Smooth muscle cell (in vitro differentiated cells): ENCODE measurements around the gene SLX4IP. TPM values are rescaled to one million over a fixed set of nuclear protein-coding genes. Genes with fewer than 3 reads are reported as not detected.

Experiments used
- DNase-seq: peaks from one replicate; lab custom pipeline; 2025; ENCODE audit not compliant: unreplicated experiment; lab: John Stamatoyannopoulos, UW
- H2AFZ ChIP-seq: fragments of 200-600 bp; sonication (generic); 2 replicates; pipeline ENCODE4 v1.6.0; 2016; ENCODE audit warnings: antibody characterized with exemption, low read depth, mild to moderate bottlenecking
- H3F3A ChIP-seq: fragments of 200-600 bp; sonication (generic); 2 replicates; pipeline ENCODE4 v1.6.0; 2017; ENCODE audit warnings: antibody characterized with exemption, low read depth
- H3K27ac ChIP-seq: fragments of 200-600 bp; sonication (generic); 2 replicates; pipeline ENCODE4 v1.5.1; 2016; ENCODE audit warnings: low read depth, mild to moderate bottlenecking
- H3K27me3 ChIP-seq: fragments of 200-600 bp; sonication (generic); 2 replicates; pipeline ENCODE4 v1.6.1; 2016; ENCODE audit warnings: low read depth, mild to moderate bottlenecking
- H3K36me3 ChIP-seq: fragments of 200-600 bp; sonication (generic); 2 replicates; pipeline ENCODE4 v1.5.1; 2016; ENCODE audit warnings: low read depth
- H3K4me1 ChIP-seq: fragments of 200-600 bp; sonication (generic); 2 replicates; pipeline ENCODE4 v1.5.1; 2016; ENCODE audit warnings: low read depth
- H3K4me2 ChIP-seq: fragments of 200-600 bp; sonication (generic); 2 replicates; pipeline ENCODE4 v1.6.0; 2016; ENCODE audit warnings: mild to moderate bottlenecking
- H3K4me3 ChIP-seq: fragments of 200-600 bp; sonication (generic); 2 replicates; pipeline ENCODE4 v1.5.1; 2016; ENCODE audit warnings: mild to moderate bottlenecking
- H3K79me2 ChIP-seq: fragments of 200-600 bp; sonication (generic); 2 replicates; pipeline ENCODE4 v1.6.0; 2016; ENCODE audit warnings: low read depth, mild to moderate bottlenecking
- H3K9ac ChIP-seq: fragments of 200-600 bp; sonication (generic); 2 replicates; pipeline ENCODE4 v1.6.0; 2016; ENCODE audit warnings: low read depth
- H3K9me3 ChIP-seq: fragments of 200-600 bp; sonication (generic); replicated peaks from 2 replicates; pipeline ENCODE4 v1.5.1; 2016; ENCODE audit warnings: low read depth
- H4K20me1 ChIP-seq: fragments of 200-600 bp; sonication (generic); 2 replicates; pipeline ENCODE4 v1.6.0; 2016; ENCODE audit warnings: low read depth
- WGBS: methylation state at CpG from one replicate; pipeline ENCODE4 v1.1.7; 2016; ENCODE audit warnings: low lambda C conversion rate; 5-methylcytosine and 5-hydroxymethylcytosine counted together
- polyA plus RNA-seq: library from polyadenylated mRNA; unstranded; fragments of >200 nt; fragmentation: Nextera tagmentation; extraction: Ambion mirVana; gene quantifications from 2 replicates; pipeline ENCODE4 v1.2.1, GENCODE V29; 2016
- total RNA-seq: library from RNA; depleted of rRNA; stranded (reverse); fragments of >200 nt; gene quantifications from 2 replicates; pipeline ENCODE4 v1.2.3, GENCODE V29; 2014
- TF ChIP-seq, protein P1 (sequence below): fragments of 200-600 bp; sonication (generic); IDR thresholded peaks from 2 replicates; pipeline ENCODE4 v1.5.1; 2017; ENCODE audit warnings: borderline replicate concordance, mild to moderate bottlenecking, antibody characterized with exemption; ENCODE audit not compliant: insufficient read depth, poor library complexity, severe bottlenecking

The SLX4IP gene
- total and polyA plus RNA-seq, 2 experiments from 2014 or later = 1.2 to 6.2 TPM

DNA sequence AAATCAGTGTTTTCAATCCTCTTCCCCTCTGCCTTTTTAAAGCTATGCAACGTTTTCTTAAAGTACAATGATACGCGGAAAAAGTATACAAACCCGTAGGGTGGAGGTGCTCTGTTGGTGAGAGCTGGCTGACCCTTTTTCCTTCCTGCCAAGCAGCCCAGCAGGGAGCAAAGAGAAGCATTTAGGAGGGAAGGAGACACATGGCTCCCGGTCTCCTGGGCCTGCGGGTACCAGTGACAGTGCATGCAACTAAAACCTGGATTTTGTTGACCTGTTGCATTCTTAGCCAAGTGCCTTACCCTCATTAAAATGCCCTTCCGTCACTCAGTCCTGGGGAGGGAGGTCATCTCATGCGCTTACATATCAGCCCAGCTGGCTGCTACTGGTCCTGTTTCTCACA is 87.2 kb downstream of the SLX4IP start:
- H3K4me1 ChIP-seq = peaks cover 22% of the 10 kb centered on the region
- TF ChIP-seq, protein P1, sequence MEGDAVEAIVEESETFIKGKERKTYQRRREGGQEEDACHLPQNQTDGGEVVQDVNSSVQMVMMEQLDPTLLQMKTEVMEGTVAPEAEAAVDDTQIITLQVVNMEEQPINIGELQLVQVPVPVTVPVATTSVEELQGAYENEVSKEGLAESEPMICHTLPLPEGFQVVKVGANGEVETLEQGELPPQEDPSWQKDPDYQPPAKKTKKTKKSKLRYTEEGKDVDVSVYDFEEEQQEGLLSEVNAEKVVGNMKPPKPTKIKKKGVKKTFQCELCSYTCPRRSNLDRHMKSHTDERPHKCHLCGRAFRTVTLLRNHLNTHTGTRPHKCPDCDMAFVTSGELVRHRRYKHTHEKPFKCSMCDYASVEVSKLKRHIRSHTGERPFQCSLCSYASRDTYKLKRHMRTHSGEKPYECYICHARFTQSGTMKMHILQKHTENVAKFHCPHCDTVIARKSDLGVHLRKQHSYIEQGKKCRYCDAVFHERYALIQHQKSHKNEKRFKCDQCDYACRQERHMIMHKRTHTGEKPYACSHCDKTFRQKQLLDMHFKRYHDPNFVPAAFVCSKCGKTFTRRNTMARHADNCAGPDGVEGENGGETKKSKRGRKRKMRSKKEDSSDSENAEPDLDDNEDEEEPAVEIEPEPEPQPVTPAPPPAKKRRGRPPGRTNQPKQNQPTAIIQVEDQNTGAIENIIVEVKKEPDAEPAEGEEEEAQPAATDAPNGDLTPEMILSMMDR = no peak
- DNase-seq = no peak
- no peak overlapping the region for H3K9ac ChIP-seq
- no peak overlapping the region for H3K4me2 ChIP-seq
- peaks cover 6% of the 10 kb centered on the region for H3F3A ChIP-seq
- no peaks in the 10 kb centered on the region for H3K36me3 ChIP-seq
- peak overlapping the region; percentile 90 for H3K27ac ChIP-seq
- no peaks in the 10 kb centered on the region for H3K27me3 ChIP-seq
- H2AFZ ChIP-seq = no peak overlapping the region
- no peak overlapping the region for H3K4me3 ChIP-seq
- WGBS = 94% methylated on average over 8 of the region's 8 CpGs
- no peaks in the 10 kb centered on the region for H3K9me3 ChIP-seq
- no peaks in the 10 kb centered on the region for H4K20me1 ChIP-seq
- no peaks in the 10 kb centered on the region for H3K79me2 ChIP-seq

DNA sequence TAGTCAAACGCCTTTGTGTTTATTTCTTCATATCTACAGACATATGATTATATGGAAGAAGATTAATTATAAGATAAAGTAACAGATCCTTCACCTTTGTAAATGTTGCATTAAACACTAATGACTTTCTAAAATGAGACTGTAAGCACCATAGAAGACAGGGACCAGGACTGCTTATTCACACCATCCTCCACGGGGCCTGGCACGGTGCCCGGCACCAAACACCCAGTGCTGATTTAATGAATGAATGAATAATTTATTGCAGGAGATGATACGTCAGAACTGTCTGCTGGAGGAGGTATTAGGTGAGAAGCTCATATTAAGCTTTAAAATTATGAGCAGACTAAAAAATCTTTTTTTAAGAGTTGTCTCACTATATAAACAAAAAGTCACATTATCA is 88.3 kb downstream of the SLX4IP start:
- no peak overlapping the region for H3K4me3 ChIP-seq
- H3K9ac ChIP-seq = no peak overlapping the region
- TF ChIP-seq, protein P1 = no peak
- no peak overlapping the region for H3K4me2 ChIP-seq
- no peak for DNase-seq
- H3K79me2 ChIP-seq = no peaks in the 10 kb centered on the region
- H3F3A ChIP-seq = peaks cover 6% of the 10 kb centered on the region
- no peak overlapping the region for H2AFZ ChIP-seq
- WGBS = 92% methylated on average over 5 of the region's 5 CpGs
- H3K9me3 ChIP-seq = no peaks in the 10 kb centered on the region
- H3K27me3 ChIP-seq = no peaks in the 10 kb centered on the region
- no peaks in the 10 kb centered on the region for H3K36me3 ChIP-seq
- H3K27ac ChIP-seq = peak overlapping the region; percentile 83
- H3K4me1 ChIP-seq = peaks cover 22% of the 10 kb centered on the region
- H4K20me1 ChIP-seq = no peaks in the 10 kb centered on the region

DNA sequence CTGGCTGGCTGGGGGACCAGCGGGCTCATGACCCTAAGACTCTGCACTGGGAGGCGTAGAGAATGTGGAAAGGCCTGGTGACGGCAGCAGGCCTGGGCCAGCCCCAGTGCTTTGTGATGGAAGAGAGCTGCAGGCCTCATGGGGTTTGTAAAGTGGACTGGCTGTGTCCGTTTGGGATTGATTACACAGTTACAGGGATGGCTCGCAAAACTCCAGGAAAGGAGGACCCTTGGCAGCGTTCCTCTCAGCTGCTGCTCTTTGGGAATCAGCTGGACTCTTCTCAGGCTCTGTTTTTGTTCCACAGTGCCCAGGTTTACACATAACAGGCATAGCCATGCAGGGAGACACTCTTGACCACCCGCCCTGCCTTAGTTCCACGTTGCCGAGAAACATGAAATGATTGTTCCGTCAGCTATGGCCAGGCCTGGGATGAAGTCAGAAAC is 89.0 kb downstream of the SLX4IP start:
- no peak overlapping the region for H3K4me2 ChIP-seq
- peak overlapping the region; percentile 60 for H3K9ac ChIP-seq

DNA sequence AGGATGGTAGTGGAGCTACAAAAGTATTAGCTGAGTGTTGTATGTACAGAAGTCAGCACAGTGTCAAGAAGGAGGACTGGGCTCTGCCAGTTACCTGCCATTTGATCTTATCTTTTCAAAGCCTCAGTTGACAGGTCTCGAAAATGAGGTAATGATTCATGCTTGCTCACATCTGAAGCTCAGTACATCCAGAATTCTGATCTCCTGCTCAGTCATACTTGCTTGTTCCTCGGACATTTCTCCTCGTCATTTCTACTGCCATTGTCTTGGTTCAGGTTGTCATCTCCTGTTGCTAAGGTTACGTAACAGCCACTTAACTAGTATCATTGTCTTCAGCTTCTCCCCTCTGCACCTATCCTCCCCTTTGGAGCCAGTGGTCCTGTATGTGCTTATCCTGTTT is 89.5 kb downstream of the SLX4IP start:
- TF ChIP-seq, protein P1 = no peak
- H4K20me1 ChIP-seq = no peaks in the 10 kb centered on the region
- no peak overlapping the region for H3K4me3 ChIP-seq
- H2AFZ ChIP-seq = no peak overlapping the region
- peak overlapping the region; percentile 60 for H3K9ac ChIP-seq
- H3K27me3 ChIP-seq = no peaks in the 10 kb centered on the region
- H3K4me2 ChIP-seq = no peak overlapping the region
- 60% methylated on average over 4 of the region's 4 CpGs for WGBS
- H3K9me3 ChIP-seq = no peaks in the 10 kb centered on the region
- peaks cover 22% of the 10 kb centered on the region for H3K4me1 ChIP-seq
- peak overlapping the region; percentile 83 for H3K27ac ChIP-seq
- no peak for DNase-seq
- H3F3A ChIP-seq = peaks cover 6% of the 10 kb centered on the region
- H3K36me3 ChIP-seq = no peaks in the 10 kb centered on the region
- no peaks in the 10 kb centered on the region for H3K79me2 ChIP-seq

More for the DNA sequence above, 89.0 kb downstream of the SLX4IP start:
- 44% methylated on average over 10 of the region's 10 CpGs for WGBS
- DNase-seq = no peak
- Histone ChIP-seq H3K4me1 (peaks cover 22% of the 10 kb centered on the region), H3K27ac (peak overlapping the region; percentile 83), H3K9me3 (no peaks in the 10 kb centered on the region), H3K79me2 (no peaks in the 10 kb centered on the region), H4K20me1 (no peaks in the 10 kb centered on the region), H3K36me3 (no peaks in the 10 kb centered on the region), H3K27me3 (no peaks in the 10 kb centered on the region), H3K4me3 (no peak overlapping the region), H3F3A (peaks cover 6% of the 10 kb centered on the region), H2AFZ (no peak overlapping the region)
- TF ChIP-seq, protein P1 = no peak
